K562 (cell line): Measurements from ENCODE around the gene PGPEP1. TPM values are rescaled to one million over a fixed set of nuclear protein-coding genes. Genes with fewer than 3 reads are reported as not detected.

Source experiments
- BRD4 ChIP-seq: fragments of 200-600 bp; sonication (generic); IDR thresholded peaks from 2 replicates; pipeline ENCODE4 v1.6.1; 2017; ENCODE audit warnings: inconsistent platforms
- DMBX1 ChIP-seq: fragments of 250-450 bp; sonication (Bioruptor Pico); IDR thresholded peaks from 2 replicates; pipeline ENCODE4 v1.8.0; 2022; ENCODE audit warnings: inconsistent platforms, mild to moderate bottlenecking, moderate library complexity, borderline replicate concordance
- FOSL1 ChIP-seq: fragments of 200-800 bp; sonication (Bioruptor generic); conservative IDR thresholded peaks from 2 replicates; pipeline ENCODE4 v1.6.1; 2016; ENCODE audit warnings: missing genetic modification characterization, missing compliant biosample characterization
- FOXA1 ChIP-seq: fragments of 450-650 bp; IDR thresholded peaks from 2 replicates; pipeline ENCODE4 v1.6.1; 2016; ENCODE audit warnings: mild to moderate bottlenecking, borderline replicate concordance
- GABPB1 ChIP-seq: sonication (generic); formaldehyde crosslinking; IDR thresholded peaks from 2 replicates; pipeline ENCODE4 v1.8.0; 2022; ENCODE audit warnings: mild to moderate bottlenecking, missing genetic modification reagents
- HCFC1 ChIP-seq: IDR thresholded peaks from 2 replicates; pipeline ENCODE4 v1.6.1; 2012; ENCODE audit warnings: low read depth, low read length, improper control_type of control experiment
- LCOR ChIP-seq: sonication (generic); formaldehyde crosslinking; IDR thresholded peaks from 2 replicates; pipeline ENCODE4 v1.8.0; 2022; ENCODE audit warnings: mild to moderate bottlenecking, missing genetic modification reagents
- MEF2D ChIP-seq: conservative IDR thresholded peaks from 2 replicates; pipeline ENCODE4 v1.6.1; 2016; ENCODE audit warnings: low read depth, missing genetic modification characterization, missing compliant biosample characterization
- RBM25 ChIP-seq: fragments of 200-400 bp; formaldehyde crosslinking; IDR thresholded peaks from 2 replicates; pipeline ENCODE4 v1.6.1; 2018; ENCODE audit warnings: low read length, low read depth, moderate library complexity; ENCODE audit not compliant: severe bottlenecking
- SRSF1 ChIP-seq: fragments of 200-400 bp; formaldehyde crosslinking; IDR thresholded peaks from 2 replicates; pipeline ENCODE4 v1.6.1; 2017; ENCODE audit warnings: mild to moderate bottlenecking, low read depth, low read length, moderate library complexity
- ZBTB33 ChIP-seq: sonication (generic); formaldehyde crosslinking; IDR thresholded peaks from 2 replicates; pipeline ENCODE4 v1.8.1; 2023; ENCODE audit warnings: mild to moderate bottlenecking, missing genetic modification reagents
- ZBTB40 ChIP-seq, 2 experiments: fragments of 450-650 bp in 1 of 2; sonication (generic) in 1 of 2; formaldehyde crosslinking in 1 of 2; IDR thresholded peaks; 2 replicates each; pipeline versions ENCODE4 v1.7.1 to v1.9.0; 2016 to 2022; ENCODE audit warnings: inconsistent platforms in 1 of 2, mild to moderate bottlenecking in 1 of 2, missing genetic modification reagents in 1 of 2
- ZBTB8A ChIP-seq: fragments of 450-650 bp; IDR thresholded peaks from 2 replicates; pipeline ENCODE4 v1.6.1; 2018; ENCODE audit warnings: mild to moderate bottlenecking, moderate library complexity; ENCODE audit not compliant: partially characterized antibody
- ZNF584 ChIP-seq: fragments of 200-800 bp; sonication (Bioruptor generic); IDR thresholded peaks from 2 replicates; pipeline ENCODE4 v1.6.1; 2016; ENCODE audit warnings: low read depth, mild to moderate bottlenecking, missing genetic modification characterization, missing compliant biosample characterization
- polyA plus RNA-seq, 8 experiments: library from polyadenylated mRNA; depleted of rRNA in 4 of 8; stranded (reverse) in 5 of 8; unstranded in 3 of 8; fragments of >200 nt; fragmentation: Nextera tagmentation in 2 of 8; fragmentation: Illumina TruSeq in 1 of 8; extraction: Ambion mirVana in 2 of 8; extraction: Trizol in 1 of 8; gene quantifications; 2 replicates each; pipeline versions ENCODE4 v1.2.1 to v1.2.3, GENCODE V29; 2011 to 2014; ENCODE audit warnings: inconsistent platforms in 1 of 8, missing spikeins in 1 of 8
- total RNA-seq, 7 experiments: library from RNA; depleted of rRNA in 6 of 7; stranded (reverse); fragments of >200 nt in 6 of 7; fragmentation: Illumina TruSeq in 2 of 7; extraction: Trizol in 2 of 7; gene quantifications; 2 replicates each; pipeline versions ENCODE4 v1.2.1 to v1.2.3, GENCODE V29; 2011 to 2021; ENCODE audit warnings: low replicate concordance in 1 of 7

PGPEP1 gene
- total and polyA plus RNA-seq, 9 of the 15 experiments (the other 6 are each of a cell fraction or from before 2014, with no cell fraction given): 10.0 to 69.6 (median 33.5) TPM

- TF ChIP-seq ZBTB40 (IDR thresholded peaks at IDR 0.05) (peak; percentile 52; the same call in 1 of the 2 replicates), ZBTB40 (CRISPR knock-in tag; IDR thresholded peaks at IDR 0.05) (no peak), DMBX1 (CRISPR knock-in tag) (peak; percentile 95), LCOR (CRISPR knock-in tag) (no peak), GABPB1 (CRISPR knock-in tag) (no peak; the same call in 1 of the 2 replicates), BRD4 (no peak; the same call in 1 of the 2 replicates), HCFC1 (peak; percentile 47), MEF2D (tag) (peak; percentile 94), FOXA1 (no peak), RBM25 (no peak), FOSL1 (tag) (peak; percentile 84), ZBTB33 (CRISPR knock-in tag) (no peak), ZBTB8A (no peak), ZNF584 (CRISPR knock-in tag) (peak; percentile 92), SRSF1 (no peak)
Measured at GRCh38 chr19:18364826-18365528, 24.6 kb downstream of the PGPEP1 start (continued).
